IPS-18c (cell line): Measurements from ENCODE around the gene ITPRID1.
"Not testable (repeated sequence)": the region's sequence is repeated elsewhere in the genome, so short reads cannot be mapped to it uniquely, and the experiment has no call there.

Experiments
- H3K4me3 ChIP-seq: 2 replicates; pipeline ENCODE4 v1.7.0; 2013; ENCODE audit warnings: low read depth, mild to moderate bottlenecking, low read length, moderate library complexity; ENCODE audit not compliant: insufficient read depth
- H3K9me3 ChIP-seq: one replicate; pipeline ENCODE4 v1.6.1; 2013; ENCODE audit warnings: mild to moderate bottlenecking, low read length, moderate library complexity; ENCODE audit not compliant: control insufficient read depth, insufficient read depth

ITPRID1 gene

DNA sequence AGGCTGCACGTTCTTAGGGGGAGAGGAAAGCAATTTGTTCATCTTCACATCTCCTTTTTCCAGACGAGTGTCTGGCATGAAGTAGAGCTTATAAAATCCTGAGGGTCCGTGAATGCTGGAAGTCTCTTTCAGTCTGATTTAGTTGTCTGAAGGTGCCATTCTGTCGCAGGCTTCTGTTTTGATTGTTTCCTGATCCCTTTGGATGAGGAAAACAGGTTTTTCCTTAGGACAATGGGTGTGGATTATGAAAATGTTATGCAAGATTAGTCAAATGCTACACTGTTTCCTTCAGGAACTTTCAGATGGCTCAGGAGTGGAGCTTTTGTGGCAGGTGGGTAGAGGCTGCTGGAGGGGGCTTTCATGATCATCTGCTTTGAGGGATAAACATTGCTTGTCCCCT lies at the start of gene ITPRID1:
Gene ITPRID1, plus strand, starts transcription at position 301 of the 400 bp plus-strand sequence. CDS start 38,935 bp downstream, outside the sequence.
- no peak within 1 kb of the TSS for H3K4me3 ChIP-seq
- no peaks in the 10 kb centered on the region for H3K9me3 ChIP-seq

DNA sequence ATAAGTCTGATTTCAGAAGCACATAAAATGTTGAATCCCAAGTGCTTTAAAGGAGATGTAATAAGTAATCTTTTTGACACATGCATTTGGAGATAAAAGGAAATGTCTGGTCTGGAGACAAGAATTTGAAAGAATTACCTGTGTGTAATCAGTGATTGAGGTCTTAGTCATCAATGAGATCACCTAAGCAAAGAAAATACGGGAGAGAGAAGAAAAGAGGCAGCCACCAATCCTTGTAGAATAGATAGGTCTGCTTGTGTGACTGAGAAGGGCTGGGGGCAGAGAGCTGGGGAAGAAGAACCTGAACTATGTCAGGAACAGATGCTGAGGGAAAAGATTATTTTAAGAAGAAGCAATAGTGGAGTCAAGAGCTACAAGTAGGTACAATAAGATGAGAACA lies 49.3 kb upstream of the ITPRID1 start:
- Histone ChIP-seq H3K9me3 (no peaks in the 10 kb centered on the region), H3K4me3 (no peak overlapping the region)

DNA sequence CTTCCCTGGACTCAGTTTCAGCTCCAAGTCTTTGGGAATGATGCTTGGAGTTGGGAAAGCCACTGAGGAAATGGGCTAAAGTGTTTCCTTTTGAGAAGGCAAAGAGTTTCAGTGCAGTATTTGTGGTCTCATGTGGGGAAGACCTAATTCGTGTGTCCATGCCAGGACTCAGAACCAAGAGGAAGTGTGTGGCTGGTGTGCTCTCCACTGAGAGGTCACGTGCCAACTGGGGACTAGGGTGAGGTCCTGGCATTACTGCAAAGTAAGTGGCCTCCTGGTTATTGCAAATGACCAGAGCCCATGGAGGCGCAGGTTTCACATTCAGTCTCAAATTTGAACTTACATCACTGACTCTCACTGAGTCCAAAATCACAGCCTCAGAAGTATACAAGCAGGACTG lies 48.6 kb upstream of the ITPRID1 start:
- no peaks in the 10 kb centered on the region for H3K9me3 ChIP-seq
- H3K4me3 ChIP-seq, result no peak overlapping the region

DNA sequence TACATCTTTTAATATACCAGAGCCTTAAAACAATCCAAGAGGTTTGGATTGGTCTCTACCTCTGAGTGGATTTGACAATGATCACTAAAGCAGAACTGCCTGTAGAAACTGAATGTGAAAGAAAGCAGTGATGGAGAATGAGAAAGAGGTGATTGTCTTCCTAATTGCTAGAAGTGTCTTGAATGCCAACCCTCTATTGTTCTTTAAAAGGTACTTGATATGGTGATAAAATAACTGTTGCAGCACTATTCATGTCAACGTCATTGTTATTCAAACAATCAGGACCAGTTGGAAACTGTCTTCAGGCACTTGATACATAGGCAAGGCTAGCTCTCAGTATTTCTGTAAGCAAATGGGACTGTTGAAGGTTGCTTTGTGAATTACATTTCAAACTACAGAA lies 47.9 kb upstream of the ITPRID1 start:
- no peak overlapping the region for H3K4me3 ChIP-seq
- no peaks in the 10 kb centered on the region for H3K9me3 ChIP-seq

DNA sequence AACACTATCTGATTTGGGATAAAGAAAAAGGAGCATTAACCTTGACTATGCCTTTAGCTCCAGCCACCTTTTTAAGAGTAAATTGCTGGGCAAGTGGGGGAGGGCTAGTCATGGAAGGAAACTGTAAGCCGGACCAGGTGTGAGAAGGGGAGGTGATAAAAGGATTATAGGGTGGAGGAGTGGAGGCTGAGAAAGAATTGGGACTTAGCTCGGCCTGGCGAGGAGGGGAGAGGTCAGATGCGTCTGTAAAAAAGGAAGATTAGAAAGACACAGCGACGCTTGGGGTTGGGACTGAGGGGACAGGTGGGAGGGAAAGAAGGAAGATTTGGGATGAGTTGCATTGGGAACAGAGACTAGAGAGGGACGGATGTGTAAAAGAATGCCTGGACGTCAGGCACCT lies 43.0 kb upstream of the ITPRID1 start:
- not testable (repeated sequence) for H3K9me3 ChIP-seq, H3K4me3 ChIP-seq

DNA sequence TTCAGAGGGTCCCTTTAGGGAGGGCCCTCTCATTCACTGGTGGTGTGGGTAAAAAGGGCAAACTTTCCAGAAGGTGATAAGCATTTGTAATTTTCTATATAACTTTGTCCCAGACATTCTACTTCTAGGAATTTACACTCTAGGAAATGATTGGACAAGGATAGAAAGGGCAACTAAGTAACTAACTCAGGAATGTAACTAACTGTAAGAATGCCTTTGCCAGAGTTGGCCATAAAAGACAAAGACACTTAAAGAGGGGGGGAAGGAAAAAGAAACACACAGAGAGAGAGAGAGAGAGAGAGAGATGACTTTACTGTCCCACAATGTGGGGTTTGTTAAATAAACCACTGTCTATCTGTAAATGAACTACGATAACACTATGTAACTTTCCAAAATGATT lies 38.5 kb upstream of the ITPRID1 start:
- Histone ChIP-seq H3K9me3 (no peaks in the 10 kb centered on the region), H3K4me3 (no peak overlapping the region)

DNA sequence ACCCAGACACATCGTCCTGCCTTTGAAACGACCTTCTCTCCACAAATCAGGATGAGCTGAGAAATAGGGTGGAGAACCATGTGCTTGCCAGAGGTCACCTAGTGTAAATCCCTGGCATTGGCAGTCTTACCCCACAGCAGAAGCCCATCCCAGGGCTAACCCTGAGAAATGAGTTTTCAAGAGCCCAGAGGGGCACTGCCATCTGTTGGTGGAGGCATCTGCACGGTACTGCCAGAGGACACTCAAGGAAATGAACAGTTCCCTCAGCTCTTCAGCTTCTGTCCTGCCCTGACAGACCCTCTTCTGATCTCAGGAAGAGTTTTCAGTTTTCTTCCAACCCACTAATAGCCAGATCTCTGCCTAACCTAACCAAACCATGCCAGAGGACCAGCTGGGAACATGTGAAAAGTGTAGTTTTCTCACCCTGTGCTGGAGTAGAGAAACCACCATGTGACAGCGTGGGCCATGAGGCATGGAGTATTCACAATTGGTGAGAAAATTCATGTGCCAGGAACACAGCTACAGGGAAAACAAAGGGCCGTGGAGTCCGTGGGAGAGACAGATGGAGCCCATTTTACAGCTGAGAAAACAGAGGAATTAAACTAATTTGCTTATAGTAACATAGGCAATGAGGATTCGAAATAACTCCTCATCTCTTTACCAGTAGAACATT lies 37.7 kb upstream of the ITPRID1 start:
- no peak overlapping the region for H3K4me3 ChIP-seq
- H3K9me3 ChIP-seq, result no peaks in the 10 kb centered on the region

DNA sequence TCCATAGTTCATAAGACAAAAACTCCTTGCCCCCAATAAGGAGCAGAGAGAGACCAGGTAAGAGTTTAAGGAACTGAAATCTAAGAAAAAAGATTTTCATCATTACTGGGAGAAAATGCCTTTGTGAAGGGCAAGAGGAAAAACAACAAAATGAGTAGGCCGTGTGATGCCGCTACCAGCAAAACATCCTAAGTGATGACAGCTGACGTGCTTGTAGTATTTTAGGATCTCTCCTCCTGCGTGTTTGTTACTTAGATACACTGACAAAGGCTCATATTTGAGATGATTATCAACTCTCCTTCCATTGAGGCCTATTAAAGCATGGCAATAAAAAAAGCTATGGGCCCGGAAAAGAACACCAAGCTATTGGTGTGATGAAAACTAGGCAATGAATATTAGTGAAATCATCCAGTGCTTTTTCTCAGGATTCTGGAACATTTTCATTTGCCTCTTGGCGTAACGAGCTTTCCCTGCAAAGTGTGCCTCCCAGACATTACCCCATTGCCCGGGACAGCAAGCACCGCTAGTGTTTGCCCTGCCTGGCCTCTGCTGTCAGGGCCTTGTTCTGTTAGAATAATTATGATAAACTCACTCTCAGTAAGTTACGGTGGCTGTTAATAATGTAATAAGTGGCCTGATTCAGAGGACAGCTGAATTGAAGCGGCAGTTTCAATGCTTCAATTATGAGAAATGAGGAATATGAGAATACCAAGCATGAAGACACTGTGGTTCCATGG lies 36.8 kb upstream of the ITPRID1 start:
- no peaks in the 10 kb centered on the region for H3K9me3 ChIP-seq
- no peak overlapping the region; the same call in 1 of the 2 replicates for H3K4me3 ChIP-seq

DNA sequence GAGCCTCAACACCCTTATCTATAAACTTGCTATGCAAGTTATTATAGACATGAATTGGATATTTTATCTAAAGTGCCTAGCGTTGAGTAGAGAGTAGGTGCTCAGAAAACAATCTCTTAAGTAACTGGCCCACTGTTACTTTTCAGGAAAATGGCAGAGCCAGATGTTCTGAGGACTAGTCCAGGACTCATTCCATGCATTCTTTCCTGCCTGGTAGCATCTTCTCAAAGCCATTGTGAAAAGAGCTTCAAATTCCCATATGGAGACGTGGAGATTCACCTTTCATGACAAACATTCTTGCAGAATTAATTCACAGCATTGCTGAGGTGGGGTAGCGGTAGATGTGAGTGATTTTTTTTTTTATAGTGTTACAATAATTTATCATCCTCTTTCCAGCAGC lies 35.9 kb upstream of the ITPRID1 start:
- Histone ChIP-seq H3K4me3 (no peak overlapping the region), H3K9me3 (no peaks in the 10 kb centered on the region)

DNA sequence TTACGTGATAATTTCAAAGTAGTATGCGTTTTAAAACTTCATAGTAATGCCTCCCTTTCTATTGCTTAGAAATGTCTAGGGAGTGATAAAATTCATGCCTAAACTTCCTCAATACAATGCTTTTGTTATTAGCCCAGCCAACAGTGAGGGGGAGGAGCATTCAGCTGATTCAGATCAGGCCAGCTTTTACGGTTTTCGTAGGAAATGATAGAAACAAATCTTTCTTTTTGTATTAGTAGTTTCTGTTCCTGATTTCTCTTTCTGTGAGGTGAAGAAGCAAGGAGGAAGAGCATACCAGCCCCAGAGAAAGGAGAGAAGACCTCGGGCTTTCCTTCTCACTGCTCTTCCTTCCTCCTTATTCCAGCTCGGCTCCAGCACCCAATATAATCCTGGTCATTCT lies 35.2 kb upstream of the ITPRID1 start:
- no peak overlapping the region for H3K4me3 ChIP-seq

DNA sequence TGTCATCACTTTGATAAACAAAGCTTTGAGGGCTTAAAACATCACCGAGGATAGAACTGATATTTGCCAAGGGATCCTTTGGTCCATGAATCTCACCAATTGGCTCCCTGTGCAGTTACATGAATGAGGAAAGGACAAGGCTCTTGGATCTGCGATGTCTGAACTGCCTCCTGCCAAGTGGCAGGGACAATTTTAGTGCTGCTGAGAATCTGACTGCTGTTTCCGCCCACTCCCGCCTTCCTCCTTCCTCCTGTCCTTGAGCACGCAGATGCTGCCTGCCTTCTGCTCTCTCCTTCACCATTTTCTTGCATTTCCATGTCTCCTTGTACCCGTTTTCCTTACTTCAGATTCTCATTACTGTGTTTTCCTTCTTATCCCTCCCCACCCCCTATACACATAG lies 26.8 kb upstream of the ITPRID1 start:
- no peak overlapping the region for H3K4me3 ChIP-seq
- H3K9me3 ChIP-seq, result no peaks in the 10 kb centered on the region

More for the DNA sequence above, 35.2 kb upstream of the ITPRID1 start:
- H3K9me3 ChIP-seq, result no peaks in the 10 kb centered on the region

DNA sequence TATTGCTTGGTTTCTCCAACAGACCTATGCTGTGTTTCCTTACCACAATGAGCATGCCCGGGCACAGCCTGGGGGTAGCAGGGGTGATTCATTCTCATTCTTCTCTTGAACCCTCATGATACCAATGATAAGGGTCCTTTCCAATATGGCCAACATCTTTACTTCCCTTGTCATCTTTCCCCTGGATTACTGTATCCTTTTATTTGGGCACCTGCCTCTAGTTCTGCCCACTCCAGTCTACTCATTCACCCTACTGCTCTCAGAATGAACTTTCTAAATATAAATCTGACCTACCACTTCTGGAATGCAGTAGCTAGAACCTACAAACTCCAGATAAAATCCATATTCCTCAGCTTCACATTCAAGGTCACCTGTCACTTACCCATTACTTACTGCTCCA lies 26.4 kb upstream of the ITPRID1 start:
- H3K9me3 ChIP-seq, result no peaks in the 10 kb centered on the region
- no peak overlapping the region for H3K4me3 ChIP-seq

DNA sequence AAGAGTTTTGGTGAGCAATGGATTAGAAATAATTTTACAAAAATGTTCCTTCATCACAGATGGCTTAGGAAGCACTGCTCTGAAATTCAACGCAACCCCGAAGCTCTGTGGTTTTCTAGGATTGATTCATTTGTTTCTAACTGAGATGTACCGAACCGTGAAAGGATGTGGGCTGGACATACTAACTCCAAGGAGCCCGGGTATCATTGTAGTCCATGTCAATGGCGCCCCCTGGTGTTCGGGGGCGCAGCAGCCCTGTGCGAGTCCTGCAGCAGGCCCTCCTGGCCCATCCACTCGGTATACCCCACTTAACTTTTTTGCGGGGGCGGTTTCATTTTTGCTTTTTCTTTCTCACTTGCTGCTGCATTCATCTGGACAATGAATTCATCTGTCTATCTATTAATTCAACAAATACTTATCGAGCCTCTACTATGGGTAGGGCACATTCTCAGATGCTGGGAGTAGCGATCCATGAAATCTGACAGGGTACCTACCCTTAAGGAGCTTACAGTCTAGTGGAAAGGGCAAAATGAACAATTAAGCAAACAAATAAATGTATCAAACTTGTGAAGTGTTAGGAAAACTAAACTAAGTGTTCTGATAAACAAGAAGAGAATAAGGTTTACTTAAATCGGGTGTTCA lies 25.2 kb upstream of the ITPRID1 start:
- Histone ChIP-seq H3K9me3 (no peaks in the 10 kb centered on the region), H3K4me3 (no peak overlapping the region)

DNA sequence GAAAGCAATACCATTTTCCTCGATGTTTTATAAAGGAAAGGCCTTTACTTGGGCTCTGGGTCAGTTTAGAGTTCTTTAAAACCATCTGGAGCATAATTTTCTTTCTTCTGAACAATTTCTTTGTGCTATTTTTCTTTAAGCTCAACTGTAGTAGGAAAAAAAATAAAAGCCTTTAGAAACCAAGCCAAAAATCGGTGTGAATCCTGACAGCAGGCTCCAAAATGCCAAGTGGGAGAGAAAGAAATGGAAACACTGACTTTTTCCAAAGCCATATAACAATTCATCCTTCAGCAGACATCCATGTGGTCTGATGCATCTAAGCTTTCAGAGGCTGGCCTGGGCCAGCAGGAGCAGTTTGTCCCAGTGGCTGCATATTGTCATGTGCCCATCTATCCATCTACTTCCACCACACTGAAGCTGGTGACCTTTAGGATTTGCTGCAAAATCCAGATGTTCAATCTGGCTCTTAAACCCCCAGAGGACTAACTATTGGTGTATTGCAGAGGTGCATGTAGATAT lies 23.0 kb upstream of the ITPRID1 start:
- Histone ChIP-seq H3K4me3 (no peak overlapping the region), H3K9me3 (no peaks in the 10 kb centered on the region)

DNA sequence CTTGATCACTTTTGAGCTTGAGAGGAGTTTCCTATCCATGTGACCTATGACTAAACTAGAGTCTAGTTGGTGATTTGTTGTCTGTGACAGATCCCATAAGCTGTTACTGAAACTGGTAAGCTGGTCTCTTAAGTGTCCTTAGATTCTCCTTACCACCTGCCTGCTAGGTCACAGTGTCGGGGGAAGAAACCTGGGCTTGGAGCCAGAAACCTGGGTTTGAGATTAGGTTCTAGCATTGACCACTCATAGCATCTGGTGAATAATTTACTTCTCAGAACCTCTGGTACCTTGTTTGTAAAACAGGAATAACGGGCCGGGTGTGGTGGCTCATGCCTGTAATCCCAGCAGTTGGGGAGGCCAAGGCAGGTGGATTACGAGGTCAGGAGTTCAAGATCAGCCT lies 21.8 kb upstream of the ITPRID1 start:
- H3K4me3 ChIP-seq, result no peak overlapping the region
- no peaks in the 10 kb centered on the region for H3K9me3 ChIP-seq

DNA sequence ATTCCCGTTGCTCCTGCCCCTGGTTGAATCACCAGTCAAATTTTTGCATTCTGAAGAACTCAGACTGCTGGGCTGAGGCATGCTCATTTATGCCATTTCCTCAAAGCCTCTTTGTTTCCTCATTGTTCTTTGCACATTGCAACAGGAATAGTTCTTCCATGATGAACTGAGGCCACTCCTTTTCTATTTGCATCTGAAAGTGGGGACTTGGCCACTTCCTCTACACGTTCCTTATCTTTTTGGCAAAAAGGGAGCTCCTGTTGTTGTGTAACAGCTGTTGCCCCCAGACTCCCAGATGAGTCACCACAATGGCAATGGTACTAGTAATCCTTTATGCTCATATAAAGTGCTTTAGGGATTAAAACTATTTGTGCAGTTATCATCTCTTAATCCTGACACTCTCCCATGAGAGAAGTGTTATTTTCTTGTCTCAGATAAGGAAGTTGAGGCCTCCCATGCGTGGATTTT lies 20.1 kb upstream of the ITPRID1 start:
- Histone ChIP-seq H3K4me3 (no peak overlapping the region), H3K9me3 (no peaks in the 10 kb centered on the region)

DNA sequence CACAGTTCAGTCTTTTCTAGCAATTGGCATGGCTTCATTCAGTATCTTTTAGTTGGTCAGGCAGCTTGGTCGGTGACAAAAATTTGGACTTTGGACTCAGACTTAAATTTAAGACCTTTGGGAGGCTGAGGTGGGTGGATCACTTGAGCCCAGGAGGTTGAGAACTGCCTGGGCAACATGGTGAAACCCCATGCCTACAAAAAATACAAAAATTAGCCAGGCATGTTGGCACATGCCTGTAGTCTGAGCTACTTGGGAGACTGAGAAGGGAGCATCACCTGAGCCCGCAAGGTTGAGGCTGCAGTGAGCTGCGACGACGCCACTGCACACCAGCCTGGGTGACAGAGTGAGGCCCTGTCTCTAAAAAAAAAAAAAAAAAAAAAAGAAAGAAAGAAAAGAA lies 19.5 kb upstream of the ITPRID1 start:
- H3K9me3 ChIP-seq, result no peaks in the 10 kb centered on the region
- H3K4me3 ChIP-seq, result no peak overlapping the region

DNA sequence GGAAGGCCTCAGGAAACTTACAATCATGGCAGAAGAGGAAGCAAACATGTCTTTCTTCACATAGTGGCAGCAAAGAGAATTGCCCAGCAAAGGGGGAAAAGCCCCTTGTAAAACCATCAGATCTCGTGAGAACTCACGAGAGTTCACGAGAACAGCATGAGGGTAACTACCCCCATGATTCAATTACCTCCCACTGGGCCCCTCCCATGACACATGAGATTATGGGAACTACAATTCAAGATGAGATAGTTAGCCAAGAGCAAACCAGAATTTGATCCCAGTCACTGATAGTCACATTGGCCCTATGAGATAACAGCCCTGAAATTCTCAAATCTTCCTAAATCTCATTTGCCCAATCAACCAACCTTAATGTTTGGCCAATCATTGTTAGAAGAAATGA lies 18.2 kb upstream of the ITPRID1 start:
- H3K9me3 ChIP-seq, result no peaks in the 10 kb centered on the region

More for the DNA sequence above, 18.2 kb upstream of the ITPRID1 start:
- H3K4me3 ChIP-seq, result no peak overlapping the region
